NB4 (cell line): ENCODE results near the gene LMTK2.
A peak's percentile ranks its signal among the peaks of the same experiment; 100 is the strongest.

Experiments used
- DNase-seq: peaks from one replicate; pipeline ENCODE4 v3.0.0; 2010; ENCODE audit warnings: low read depth
- H3K4me3 ChIP-seq: one replicate; pipeline ENCODE4 v1.5.1; 2011; ENCODE audit warnings: mild to moderate bottlenecking, low read depth, low read length, moderate library complexity
- MYC ChIP-seq: IDR thresholded peaks from 2 replicates; pipeline ENCODE4 v1.6.1; 2011; ENCODE audit warnings: low read depth, low read length
- POLR2A ChIP-seq: IDR thresholded peaks from 2 replicates; pipeline ENCODE4 v1.6.1; 2011; ENCODE audit warnings: mild to moderate bottlenecking; ENCODE audit not compliant: insufficient read length; ENCODE audit errors: extremely low read depth
- TF ChIP-seq, protein P1 (sequence below): IDR thresholded peaks from 2 replicates; pipeline ENCODE4 v1.6.1; 2011; ENCODE audit warnings: low read depth, low read length
- TF ChIP-seq, protein P2 (sequence below): IDR thresholded peaks from one replicate; pipeline ENCODE4 v1.5.1; 2012; ENCODE audit warnings: low read depth, low read length

LMTK2 gene

DNA sequence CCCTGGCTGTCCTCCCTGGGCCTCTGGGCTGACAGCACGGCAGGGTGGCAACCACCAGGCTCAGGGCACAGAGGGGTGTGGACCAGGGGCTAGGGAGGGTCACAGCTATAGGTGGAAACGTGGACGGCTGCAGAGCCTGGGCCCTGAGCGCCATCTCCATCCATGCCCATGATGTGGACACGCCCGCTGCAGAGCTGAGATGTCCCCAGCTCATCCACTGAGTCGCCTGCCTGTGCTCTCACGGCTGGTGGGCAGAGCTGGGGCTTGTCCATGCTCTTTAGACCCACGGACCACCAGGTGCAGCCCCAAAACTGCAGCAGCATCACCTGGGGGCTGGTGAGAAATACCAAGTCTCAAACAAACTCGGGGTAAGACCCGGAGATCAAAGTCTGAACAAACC lies 129.2 kb downstream of the LMTK2 start:
- TF ChIP-seq, protein P1, sequence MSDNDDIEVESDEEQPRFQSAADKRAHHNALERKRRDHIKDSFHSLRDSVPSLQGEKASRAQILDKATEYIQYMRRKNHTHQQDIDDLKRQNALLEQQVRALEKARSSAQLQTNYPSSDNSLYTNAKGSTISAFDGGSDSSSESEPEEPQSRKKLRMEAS, result no peak
- TF ChIP-seq MYC (no peak), POLR2A (no peak)
- TF ChIP-seq, protein P2, sequence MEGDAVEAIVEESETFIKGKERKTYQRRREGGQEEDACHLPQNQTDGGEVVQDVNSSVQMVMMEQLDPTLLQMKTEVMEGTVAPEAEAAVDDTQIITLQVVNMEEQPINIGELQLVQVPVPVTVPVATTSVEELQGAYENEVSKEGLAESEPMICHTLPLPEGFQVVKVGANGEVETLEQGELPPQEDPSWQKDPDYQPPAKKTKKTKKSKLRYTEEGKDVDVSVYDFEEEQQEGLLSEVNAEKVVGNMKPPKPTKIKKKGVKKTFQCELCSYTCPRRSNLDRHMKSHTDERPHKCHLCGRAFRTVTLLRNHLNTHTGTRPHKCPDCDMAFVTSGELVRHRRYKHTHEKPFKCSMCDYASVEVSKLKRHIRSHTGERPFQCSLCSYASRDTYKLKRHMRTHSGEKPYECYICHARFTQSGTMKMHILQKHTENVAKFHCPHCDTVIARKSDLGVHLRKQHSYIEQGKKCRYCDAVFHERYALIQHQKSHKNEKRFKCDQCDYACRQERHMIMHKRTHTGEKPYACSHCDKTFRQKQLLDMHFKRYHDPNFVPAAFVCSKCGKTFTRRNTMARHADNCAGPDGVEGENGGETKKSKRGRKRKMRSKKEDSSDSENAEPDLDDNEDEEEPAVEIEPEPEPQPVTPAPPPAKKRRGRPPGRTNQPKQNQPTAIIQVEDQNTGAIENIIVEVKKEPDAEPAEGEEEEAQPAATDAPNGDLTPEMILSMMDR, result no peak

DNA sequence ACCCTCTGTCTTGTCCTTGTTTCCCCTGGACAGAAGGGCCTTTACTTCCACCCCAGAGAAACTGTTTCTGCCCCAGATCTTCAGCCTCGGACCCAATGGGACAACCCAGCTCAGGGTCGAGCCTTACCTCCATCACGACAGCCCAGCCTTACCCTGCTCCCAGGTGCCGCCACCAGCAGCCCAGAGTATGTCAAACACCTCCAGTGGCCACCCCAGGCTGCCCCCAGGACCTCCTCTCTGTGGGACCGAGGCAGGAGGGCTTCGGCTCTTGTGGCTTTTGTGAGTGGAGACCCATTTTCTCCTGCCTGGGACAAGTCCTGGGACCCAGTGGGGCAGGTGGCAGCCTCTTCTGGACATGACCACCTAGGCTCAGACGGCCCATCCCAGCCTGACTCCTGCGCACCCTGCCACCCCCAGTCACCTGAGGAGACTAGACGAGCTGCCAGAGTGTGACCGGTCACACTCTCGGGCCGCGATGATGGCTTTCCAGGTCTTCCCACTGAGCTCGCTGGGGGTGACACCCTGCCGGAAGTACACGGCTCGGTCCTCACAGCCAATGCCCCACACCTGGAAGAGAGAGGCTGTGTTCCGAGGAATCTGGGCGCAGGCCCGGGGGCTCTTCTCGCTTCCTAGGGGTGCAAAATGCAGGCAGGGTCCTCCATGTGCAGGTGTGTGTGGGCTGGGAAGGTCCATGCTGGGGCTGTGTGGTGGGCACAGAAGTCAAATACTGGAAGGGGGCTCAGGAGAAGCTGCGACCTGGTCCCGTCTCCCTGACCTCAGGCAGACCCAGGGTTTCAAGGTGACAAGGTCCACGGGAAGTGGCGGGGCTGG lies 129.9 kb downstream of the LMTK2 start:
- no peak for DNase-seq
- H3K4me3 ChIP-seq, result no peak overlapping the region
- TF ChIP-seq, protein P2, result no peak
- TF ChIP-seq, protein P1, result no peak
- TF ChIP-seq MYC (no peak), POLR2A (no peak)

More for the DNA sequence above, 129.2 kb downstream of the LMTK2 start:
- no peak overlapping the region for H3K4me3 ChIP-seq
- DNase-seq, result no peak

DNA sequence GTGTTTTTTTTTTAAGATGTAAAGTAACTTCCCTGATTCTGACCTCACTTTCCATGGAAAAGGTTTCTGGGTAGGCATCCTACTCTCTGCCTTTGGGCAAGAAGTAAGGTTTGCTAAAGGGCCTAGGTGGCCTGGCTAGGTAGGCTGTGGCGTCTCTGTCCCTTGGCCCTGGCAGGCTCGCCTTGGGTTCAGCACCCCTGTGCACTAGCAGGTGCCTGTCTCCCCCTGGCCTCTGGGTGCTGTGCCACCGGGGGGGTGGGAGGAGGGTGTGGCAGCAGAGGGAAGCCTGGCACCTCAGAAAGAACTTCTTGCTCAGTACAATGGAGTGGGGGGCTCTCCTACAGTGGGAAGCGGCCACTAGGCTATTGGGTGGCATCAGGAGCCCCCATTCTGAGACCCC lies 131.4 kb downstream of the LMTK2 start:
- H3K4me3 ChIP-seq, result no peak overlapping the region
- TF ChIP-seq, protein P2, result no peak
- DNase-seq, result no peak

DNA sequence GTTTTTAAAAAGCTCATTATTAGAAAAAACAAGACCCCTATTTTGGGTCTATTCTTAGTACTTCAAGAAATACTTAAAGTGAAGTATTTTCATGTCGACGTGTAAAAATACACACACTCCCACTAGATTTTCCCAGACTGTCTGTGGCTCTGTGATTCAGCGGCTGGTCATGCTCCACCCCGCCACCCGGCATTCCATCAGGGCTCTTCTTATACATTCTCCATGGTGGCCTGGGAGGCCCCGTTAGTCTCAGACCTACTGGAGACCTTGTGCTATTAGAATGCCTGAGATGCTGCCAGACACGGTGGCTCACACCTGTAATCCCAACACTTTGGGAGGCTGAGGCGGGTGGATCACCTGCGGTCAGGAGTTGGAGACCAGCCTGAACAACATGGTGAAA lies 132.3 kb downstream of the LMTK2 start:
- no peak overlapping the region for H3K4me3 ChIP-seq
- TF ChIP-seq, protein P1, result no peak
- no peak for TF ChIP-seq POLR2A
- no peak for TF ChIP-seq MYC
- TF ChIP-seq, protein P2, result no peak
- DNase-seq, result no peak

DNA sequence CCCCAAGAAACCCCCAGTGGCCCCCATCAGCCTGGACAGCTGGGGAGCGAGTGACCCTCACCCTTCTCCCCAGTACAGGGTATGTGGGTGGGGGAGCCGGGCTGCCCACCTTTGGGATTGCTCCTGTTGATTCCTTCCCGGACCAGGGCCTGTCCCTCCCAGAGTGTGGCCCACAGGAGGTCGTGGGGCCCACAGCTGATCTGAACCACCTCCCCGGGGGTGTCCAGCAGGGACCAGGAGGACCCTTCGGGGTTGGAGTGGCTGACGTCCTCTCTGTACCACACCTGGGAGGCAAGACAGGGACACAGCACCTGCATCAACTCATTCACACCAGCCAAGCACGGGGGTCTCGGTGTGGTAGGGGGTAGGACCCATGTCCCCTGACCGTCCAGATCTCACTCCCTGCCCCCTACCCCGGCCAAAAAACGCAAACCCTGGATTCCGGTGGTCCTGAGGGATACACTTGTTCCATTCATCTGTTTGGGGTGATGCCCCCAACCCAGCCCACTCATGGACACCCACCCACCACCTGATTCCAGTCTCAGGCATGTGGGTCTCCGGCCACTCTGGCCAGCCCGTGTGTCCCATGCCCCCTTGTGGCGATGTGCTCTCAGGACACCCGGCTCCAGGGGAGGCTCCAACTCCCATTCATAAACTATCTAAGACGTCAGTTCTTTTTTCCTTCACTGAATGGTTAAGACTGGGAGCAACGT lies 134.5 kb downstream of the LMTK2 start:
- no peak overlapping the region for H3K4me3 ChIP-seq
- DNase-seq, result peak; percentile 67
- TF ChIP-seq, protein P1, result peak; percentile 36; the same call in 1 of the 2 replicates
- TF ChIP-seq POLR2A (no peak), MYC (0 out of 2 replicates have a peak, but pooled peaks have one; percentile 9)
- TF ChIP-seq, protein P2, result peak; percentile 86
